Peyer's patch (tissue), 4 donors: Measurements from ENCODE around the gene C17orf78. TPM values are rescaled to one million over a fixed set of nuclear protein-coding genes. Genes with fewer than 3 reads are reported as not detected.

Experiments
- DNase-seq, 3 donors: peaks; one replicate each; pipeline ENCODE4 v3.0.0-alpha.2; 2017 to 2019
- H3K27ac ChIP-seq, 4 donors: fragments of 200-600 bp; sonication (generic); one replicate each; pipeline ENCODE4 v1.5.1; 2016 to 2019
- H3K27me3 ChIP-seq, 2 donors: fragments of 200-600 bp; sonication (generic); one replicate each; pipeline ENCODE4 v1.5.1; 2019
- H3K36me3 ChIP-seq, 3 donors: fragments of 200-600 bp; sonication (generic); one replicate each; pipeline ENCODE4 v1.5.1; 2016 to 2019
- H3K4me1 ChIP-seq, 4 donors: fragments of 200-600 bp; sonication (generic); one replicate each; pipeline ENCODE4 v1.5.1; 2016 to 2019
- H3K4me3 ChIP-seq, 4 donors: fragments of 200-600 bp; sonication (generic); 1 replicate in 3 of 4; 2 replicates in 1 of 4; pipeline ENCODE4 v1.5.1; 2016 to 2019; ENCODE audit warnings: mild to moderate bottlenecking in 1 of 4
- H3K9me3 ChIP-seq, 4 donors: fragments of 200-600 bp; sonication (generic); one replicate each; pipeline ENCODE4 v1.5.1; 2016 to 2019; ENCODE audit warnings: mild to moderate bottlenecking in 1 of 4
- POLR2A ChIP-seq, 2 donors: fragments of 450-650 bp; IDR thresholded peaks; one replicate each; pipeline ENCODE4 v1.5.1; 2017; ENCODE audit warnings: antibody characterized with exemption in 2 of 2, mild to moderate bottlenecking in 2 of 2, moderate library complexity in 2 of 2
- total RNA-seq, 4 donors: library from RNA; depleted of rRNA; stranded (reverse); fragments of >200 nt; gene quantifications; one replicate each; pipeline ENCODE4 v1.1.0, GENCODE V29; 2016
- TF ChIP-seq, protein P1 (sequence below), 6 experiments: fragments of 450-650 bp in 4 of 6; fragments of 200-600 bp in 2 of 6; sonication (generic) in 1 of 6; IDR thresholded peaks; one replicate each; pipeline ENCODE4 v1.5.1; 2017 to 2019; ENCODE audit warnings: antibody characterized with exemption in 6 of 6, mild to moderate bottlenecking in 3 of 6, moderate library complexity in 1 of 6

C17orf78 gene
- total RNA-seq, 4 donors from 2014 or later, result 5.0 to 105 (median 73.9) TPM

DNA sequence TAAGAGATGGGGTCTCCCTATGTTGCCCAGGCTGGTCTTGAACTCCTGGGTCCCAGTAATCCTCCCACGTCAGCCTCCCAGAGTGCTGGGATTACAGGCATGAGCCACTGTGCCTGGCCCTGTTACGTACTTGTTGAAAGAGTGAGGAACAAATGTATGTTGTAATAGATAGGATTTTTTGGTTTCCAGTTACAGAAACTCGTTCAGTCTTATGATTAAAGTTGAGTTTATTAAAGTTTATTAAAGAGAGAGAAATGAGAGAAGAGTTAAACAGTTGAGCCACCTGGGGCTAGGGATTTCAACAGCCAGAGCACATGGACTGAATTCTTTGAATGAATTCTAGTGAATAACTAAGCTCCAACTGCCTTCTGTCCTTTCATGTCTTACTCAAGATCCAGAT is 34.6 kb downstream of the C17orf78 start:
- H3K27ac ChIP-seq, result no peak overlapping the region
- DNase-seq, result no peak
- H3K27me3 ChIP-seq, result no peaks in the 10 kb centered on the region
- no peaks in the 10 kb centered on the region for H3K9me3 ChIP-seq
- H3K4me1 ChIP-seq, result peaks cover 0 to 9% (median 4%) of the 10 kb centered on the region in 4 donors
- H3K36me3 ChIP-seq, result peaks cover 0 to 43% (median 0%) of the 10 kb centered on the region in 3 donors
- no peak for TF ChIP-seq POLR2A (IDR thresholded peaks at IDR 0.05)
- TF ChIP-seq, protein P1, sequence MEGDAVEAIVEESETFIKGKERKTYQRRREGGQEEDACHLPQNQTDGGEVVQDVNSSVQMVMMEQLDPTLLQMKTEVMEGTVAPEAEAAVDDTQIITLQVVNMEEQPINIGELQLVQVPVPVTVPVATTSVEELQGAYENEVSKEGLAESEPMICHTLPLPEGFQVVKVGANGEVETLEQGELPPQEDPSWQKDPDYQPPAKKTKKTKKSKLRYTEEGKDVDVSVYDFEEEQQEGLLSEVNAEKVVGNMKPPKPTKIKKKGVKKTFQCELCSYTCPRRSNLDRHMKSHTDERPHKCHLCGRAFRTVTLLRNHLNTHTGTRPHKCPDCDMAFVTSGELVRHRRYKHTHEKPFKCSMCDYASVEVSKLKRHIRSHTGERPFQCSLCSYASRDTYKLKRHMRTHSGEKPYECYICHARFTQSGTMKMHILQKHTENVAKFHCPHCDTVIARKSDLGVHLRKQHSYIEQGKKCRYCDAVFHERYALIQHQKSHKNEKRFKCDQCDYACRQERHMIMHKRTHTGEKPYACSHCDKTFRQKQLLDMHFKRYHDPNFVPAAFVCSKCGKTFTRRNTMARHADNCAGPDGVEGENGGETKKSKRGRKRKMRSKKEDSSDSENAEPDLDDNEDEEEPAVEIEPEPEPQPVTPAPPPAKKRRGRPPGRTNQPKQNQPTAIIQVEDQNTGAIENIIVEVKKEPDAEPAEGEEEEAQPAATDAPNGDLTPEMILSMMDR (IDR thresholded peaks at IDR 0.05), result no peak
- H3K4me3 ChIP-seq, result no peak overlapping the region

DNA sequence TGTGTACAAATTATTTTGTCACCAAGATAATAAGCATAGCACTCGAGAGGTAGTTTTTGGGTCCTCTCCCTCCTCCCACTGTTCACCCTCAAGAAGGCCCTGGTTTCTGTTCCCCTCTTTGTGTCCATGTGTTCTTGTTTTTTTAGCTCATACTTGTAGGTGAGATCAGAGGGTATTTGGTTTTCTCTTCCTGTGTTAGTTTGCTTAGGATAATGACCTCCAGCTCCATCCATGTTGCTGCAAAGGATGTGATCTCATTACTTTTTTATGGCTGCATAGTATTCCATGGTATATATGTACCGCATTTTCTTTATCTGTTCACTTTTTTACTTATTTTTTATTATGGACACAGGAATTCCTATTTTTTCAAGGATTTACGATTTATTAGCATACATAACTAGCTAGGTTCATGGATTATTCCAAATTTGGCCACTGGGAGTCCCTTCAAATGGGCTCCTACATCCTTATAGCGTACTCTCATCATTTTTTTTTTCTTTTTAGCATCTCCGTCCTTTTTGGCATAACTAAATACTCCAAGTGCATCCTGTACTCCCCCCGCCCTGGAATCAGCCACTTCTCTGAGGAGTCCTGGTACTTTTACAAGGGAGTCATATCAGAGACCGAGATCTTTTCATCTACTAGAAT is 38.2 kb downstream of the C17orf78 start:
- Histone ChIP-seq H3K4me3 (no peak overlapping the region), H3K27me3 (no peaks in the 10 kb centered on the region), H3K9me3 (no peaks in the 10 kb centered on the region), H3K36me3 (peaks cover 0 to 77% (median 0%) of the 10 kb centered on the region in 3 donors), H3K4me1 (no peaks in the 10 kb centered on the region), H3K27ac (no peak overlapping the region)
- DNase-seq, result no peak
- TF ChIP-seq, protein P1 (IDR thresholded peaks at IDR 0.05), result no peak
- TF ChIP-seq POLR2A (IDR thresholded peaks at IDR 0.05), result no peak

DNA sequence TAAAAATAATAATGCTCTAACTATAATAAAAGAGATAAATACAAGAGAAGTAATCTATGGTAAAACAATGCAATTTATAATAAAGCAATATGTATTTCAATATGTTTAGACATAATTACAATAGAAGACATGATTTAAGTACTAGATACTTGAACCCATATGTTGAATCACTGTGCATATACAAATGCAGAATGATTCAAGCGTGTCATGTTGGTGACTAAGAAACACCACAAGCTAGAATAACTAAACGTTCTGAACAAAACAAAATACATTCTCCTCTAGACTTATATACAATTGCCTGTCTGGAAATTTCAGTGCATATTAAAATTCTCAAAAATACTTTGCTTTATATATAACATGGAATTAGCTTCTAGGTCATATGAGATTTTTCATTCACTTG is 42.1 kb downstream of the C17orf78 start:
- no peak for DNase-seq
- Histone ChIP-seq H3K9me3 (no peaks in the 10 kb centered on the region), H3K4me3 (no peak overlapping the region), H3K4me1 (no peaks in the 10 kb centered on the region), H3K27me3 (no peaks in the 10 kb centered on the region), H3K27ac (no peak overlapping the region), H3K36me3 (peaks cover 0 to 73% (median 0%) of the 10 kb centered on the region in 3 donors)
- no peak for TF ChIP-seq POLR2A (IDR thresholded peaks at IDR 0.05)

DNA sequence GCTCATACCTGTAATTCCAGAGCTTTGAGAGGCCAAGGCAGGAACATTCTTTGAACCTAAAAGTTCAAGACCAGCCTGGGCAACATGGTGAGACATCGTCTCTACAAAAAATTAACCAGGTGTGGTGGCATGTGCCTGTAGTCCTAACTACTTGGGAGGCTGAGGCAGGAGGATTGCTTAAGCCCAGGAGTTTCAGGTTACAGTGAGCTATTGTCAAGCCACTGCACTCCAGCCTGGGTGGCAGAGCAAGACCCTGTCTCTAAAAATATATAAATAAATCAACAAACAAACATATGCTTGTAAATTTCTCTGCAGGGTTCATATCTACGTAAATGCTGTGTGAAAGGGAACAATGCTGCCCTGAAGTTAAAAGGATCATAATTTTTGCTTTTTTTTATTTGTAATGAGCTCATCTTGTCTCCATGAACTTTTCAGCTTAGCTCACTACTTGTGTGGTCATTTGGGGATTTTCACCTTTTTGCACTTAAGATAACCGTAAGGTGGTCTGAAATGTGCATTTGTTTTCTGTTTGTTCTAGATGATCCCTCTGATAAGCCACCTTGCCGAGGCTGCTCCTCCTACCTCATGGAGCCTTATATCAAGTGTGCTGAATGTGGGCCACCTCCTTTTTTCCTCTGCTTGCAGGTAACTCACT is 47.3 kb downstream of the C17orf78 start:
- Histone ChIP-seq H3K36me3 (peaks cover 0 to 67% (median 0%) of the 10 kb centered on the region in 3 donors), H3K27me3 (no peaks in the 10 kb centered on the region), H3K27ac (no peak overlapping the region), H3K4me1 (no peaks in the 10 kb centered on the region), H3K4me3 (no peak overlapping the region), H3K9me3 (no peaks in the 10 kb centered on the region)
- DNase-seq, result no peak
- no peak for TF ChIP-seq POLR2A (IDR thresholded peaks at IDR 0.05)
- TF ChIP-seq, protein P1 (IDR thresholded peaks at IDR 0.05), result no peak

DNA sequence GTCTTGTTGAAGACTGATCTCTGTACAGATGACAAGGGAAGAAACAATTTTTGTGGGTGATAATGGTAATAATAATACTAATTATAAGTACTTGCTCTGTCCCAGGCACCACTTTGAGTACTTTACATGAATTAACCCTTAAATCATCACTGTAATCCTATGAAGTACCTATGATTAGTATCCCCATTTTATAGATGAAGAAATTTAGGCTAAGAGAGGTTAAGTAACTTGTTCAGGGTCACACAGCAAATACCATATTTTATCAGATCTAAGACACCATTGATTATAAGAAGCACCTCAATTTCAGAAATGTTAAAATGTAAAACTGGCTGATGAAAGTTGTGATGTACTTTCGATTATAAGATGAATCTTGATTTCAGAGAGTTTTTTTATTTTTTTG is 49.5 kb downstream of the C17orf78 start:
- H3K9me3 ChIP-seq, result no peaks in the 10 kb centered on the region
- H3K4me1 ChIP-seq, result peaks cover 0 to 3% (median 0%) of the 10 kb centered on the region in 4 donors
- no peak overlapping the region for H3K4me3 ChIP-seq
- no peaks in the 10 kb centered on the region for H3K27me3 ChIP-seq
- peaks cover 0 to 59% (median 0%) of the 10 kb centered on the region in 3 donors for H3K36me3 ChIP-seq
- DNase-seq, result no peak
- H3K27ac ChIP-seq, result no peak overlapping the region
- TF ChIP-seq POLR2A (IDR thresholded peaks at IDR 0.05), result no peak
- TF ChIP-seq, protein P1 (IDR thresholded peaks at IDR 0.05), result no peak

DNA sequence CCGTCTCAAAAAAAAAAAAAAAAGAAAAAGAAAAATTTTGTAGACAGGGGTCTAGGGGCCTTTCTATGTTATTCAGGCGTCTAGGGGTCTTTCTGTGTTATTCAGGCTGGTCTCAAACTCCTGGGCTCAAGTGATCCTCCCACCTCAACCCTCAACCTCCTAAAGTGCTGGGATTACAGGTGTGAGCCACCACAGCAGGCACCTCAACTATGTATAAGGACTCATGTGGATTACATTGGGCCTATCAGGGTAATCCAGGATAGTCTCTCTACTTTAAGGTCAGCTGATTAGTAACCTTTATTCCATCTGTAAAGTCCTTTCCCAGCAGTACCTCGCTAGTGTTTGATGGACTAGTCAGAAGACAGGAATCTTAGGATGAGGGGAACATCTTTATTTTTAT is 53.3 kb downstream of the C17orf78 start:
- Histone ChIP-seq H3K9me3 (no peaks in the 10 kb centered on the region), H3K27me3 (no peaks in the 10 kb centered on the region), H3K27ac (no peak overlapping the region), H3K4me3 (no peak overlapping the region), H3K4me1 (peaks cover 0 to 4% (median 0%) of the 10 kb centered on the region in 4 donors), H3K36me3 (peaks cover 0 to 63% (median 0%) of the 10 kb centered on the region in 3 donors)
- no peak for TF ChIP-seq POLR2A (IDR thresholded peaks at IDR 0.05)
- TF ChIP-seq, protein P1 (IDR thresholded peaks at IDR 0.05), result no peak
- DNase-seq, result no peak
